ENCODE data around the gene CALN1. TPM values are rescaled to one million over a fixed set of nuclear protein-coding genes. Genes with fewer than 3 reads are reported as not detected.

Gene CALN1
- total RNA-seq, 2 donors from 2014 or later = 0.52 to 1.6 TPM

DNA sequence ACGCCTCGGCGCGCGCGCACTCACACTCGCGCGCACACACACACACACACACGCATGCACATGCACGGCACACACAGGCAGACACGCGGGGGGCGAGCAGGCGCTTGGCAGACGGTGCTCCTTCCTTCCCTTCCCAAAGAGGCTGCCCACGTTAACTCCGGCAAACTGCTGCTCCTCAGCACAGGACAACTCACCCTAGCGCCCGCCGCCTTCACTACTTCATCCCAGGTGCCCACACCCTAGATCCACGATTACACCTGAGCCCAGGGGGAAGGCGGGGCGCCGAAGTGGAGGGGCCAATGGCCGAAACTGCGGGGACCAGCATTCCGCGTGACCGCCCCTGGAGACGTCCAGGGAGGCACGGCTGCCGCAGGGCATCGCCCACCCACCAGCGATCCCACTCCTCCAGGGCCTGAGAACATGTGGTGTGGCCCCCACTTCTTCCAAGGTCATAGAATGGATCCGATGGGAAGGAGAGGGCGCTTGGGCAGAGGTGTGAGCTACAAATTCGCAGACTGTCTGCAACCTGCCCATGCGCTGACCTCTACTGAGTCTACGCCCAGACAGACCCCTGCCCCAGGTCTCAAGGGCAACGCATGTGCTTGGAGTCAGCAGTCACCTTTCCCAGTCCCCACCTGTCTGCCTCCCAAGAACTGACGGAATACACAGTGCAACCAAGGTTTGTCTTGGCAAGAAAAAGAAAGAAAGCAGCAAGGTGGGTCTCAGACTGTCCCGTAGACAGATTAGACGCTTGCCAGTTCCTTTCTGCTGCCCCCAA, 74.6 kb downstream of the CALN1 start:
- DNase-seq (no peak), ATAC-seq (no peak)
- Histone ChIP-seq H3K27ac (no peak overlapping the region), H3K4me1 (peaks cover 19% of the 10 kb centered on the region), H3K4me3 (no peak overlapping the region), H3K36me3 (replicated peaks in 1 of 2; ENCODE audit: insufficient read depth in 1 of 2, low read depth in 2 of 2) (no peaks in the 10 kb centered on the region), H3K9me3 (no peaks in the 10 kb centered on the region), H3K27me3 (no peaks in the 10 kb centered on the region)
- intact Hi-C loops (cut with DNase I) = no loop called here
- TF ChIP-seq CTCF (IDR thresholded peaks at IDR 0.05) (no peak), POLR2A (IDR thresholded peaks at IDR 0.05) (no peak)
- WGBS, 2 donors = 4 to 10% methylated on average over 9 to 43 of the region's 44 CpGs

DNA sequence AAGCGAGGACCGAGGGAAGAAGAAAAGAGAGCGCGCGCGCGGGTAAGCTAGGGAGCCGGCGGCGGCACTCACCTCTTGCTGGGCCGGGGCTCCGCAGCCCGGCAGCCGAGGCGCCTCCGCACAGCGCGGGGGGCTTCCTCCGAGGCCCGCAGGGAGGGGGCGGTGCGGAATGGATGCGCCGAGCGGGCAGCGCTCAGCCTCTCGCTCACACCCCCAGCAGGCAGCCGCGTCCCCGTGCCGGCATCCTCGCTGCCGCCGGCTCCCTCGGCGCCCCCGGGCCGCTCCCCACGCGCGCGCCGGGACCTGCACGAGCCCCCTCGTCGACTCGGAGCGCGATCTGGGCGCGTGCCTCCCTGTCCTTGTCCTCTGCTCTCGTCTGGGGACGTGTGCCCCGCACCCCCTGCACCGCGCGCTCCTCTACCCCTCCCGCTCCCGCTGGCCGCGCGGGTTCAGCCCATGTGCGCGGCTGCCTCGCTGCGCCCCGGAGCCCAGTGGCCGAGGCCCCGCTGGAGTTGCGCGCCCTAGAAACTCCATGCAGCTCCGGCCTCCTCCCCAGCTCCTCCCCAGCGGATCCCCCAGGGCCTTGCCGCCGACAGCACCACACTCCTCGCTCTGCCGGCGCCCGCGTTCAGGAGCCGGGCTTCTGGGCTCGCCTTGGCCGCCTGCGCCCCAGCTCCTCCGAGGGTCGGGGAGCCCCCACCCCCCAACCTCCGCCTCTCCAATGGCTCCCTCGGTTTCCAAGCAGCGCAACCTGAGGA, 75.3 kb downstream of the CALN1 start:
- Histone ChIP-seq H3K27ac (no peak overlapping the region), H3K36me3 (replicated peaks in 1 of 2; ENCODE audit: insufficient read depth in 1 of 2, low read depth in 2 of 2) (no peaks in the 10 kb centered on the region), H3K4me1 (peaks cover 19% of the 10 kb centered on the region), H3K9me3 (no peaks in the 10 kb centered on the region), H3K27me3 (no peaks in the 10 kb centered on the region), H3K4me3 (no peak overlapping the region)
- 0 to 1% methylated on average over 12 to 20 of the region's 89 CpGs for WGBS, 2 donors
- DNase-seq = no peak
- ATAC-seq = peak; percentile 18
- intact Hi-C loops (cut with DNase I) = no loop called here
- TF ChIP-seq POLR2A (IDR thresholded peaks at IDR 0.05) = no peak
- TF ChIP-seq CTCF (IDR thresholded peaks at IDR 0.05) = no peak

GRCh38 chr7:72336382-72336631, 75.8 kb downstream of the CALN1 start:
- ATAC-seq (no peak), DNase-seq (no peak)
- TF ChIP-seq CTCF (IDR thresholded peaks at IDR 0.05) (no peak), POLR2A (IDR thresholded peaks at IDR 0.05) (no peak)
- Histone ChIP-seq H3K27me3 (no peaks in the 10 kb centered on the region), H3K4me1 (peaks cover 19% of the 10 kb centered on the region), H3K4me3 (no peak overlapping the region), H3K36me3 (replicated peaks in 1 of 2; ENCODE audit: insufficient read depth in 1 of 2, low read depth in 2 of 2) (no peaks in the 10 kb centered on the region), H3K27ac (no peak overlapping the region), H3K9me3 (no peaks in the 10 kb centered on the region)
- intact Hi-C loops (cut with DNase I) = no loop called here
- 0% methylated on average over 18 of the region's 21 CpGs; no CpG with 5 or more reads in 1 of the 2 donors for WGBS, 2 donors

GRCh38 chr7:72335561-72336381, 76.4 kb downstream of the CALN1 start:
- Histone ChIP-seq H3K9me3 (no peaks in the 10 kb centered on the region), H3K36me3 (replicated peaks in 1 of 2; ENCODE audit: insufficient read depth in 1 of 2, low read depth in 2 of 2) (no peaks in the 10 kb centered on the region), H3K27ac (no peak overlapping the region), H3K27me3 (no peaks in the 10 kb centered on the region), H3K4me1 (peaks cover 19% of the 10 kb centered on the region), H3K4me3 (no peak overlapping the region)
- intact Hi-C loops (cut with DNase I) = no loop called here
- ATAC-seq (no peak), DNase-seq (no peak)
- WGBS, 2 donors = 1% methylated on average over 60 of the region's 62 CpGs; no CpG with 5 or more reads in 1 of the 2 donors
- no peak for TF ChIP-seq CTCF (IDR thresholded peaks at IDR 0.05)
- no peak for TF ChIP-seq POLR2A (IDR thresholded peaks at IDR 0.05)
